Lower leg skin (tissue), 3 donors: ENCODE measurements around the gene OR5AU1.

ENCODE experiments used
- POLR2A ChIP-seq, 2 donors: fragments of 450-650 bp; IDR thresholded peaks; one replicate each; pipeline ENCODE4 v1.6.1; 2016 to 2017; ENCODE audit warnings: antibody characterized with exemption in 2 of 2, mild to moderate bottlenecking in 1 of 2, moderate library complexity in 1 of 2
- TF ChIP-seq, protein P1 (sequence below), 3 donors: fragments of 450-650 bp; IDR thresholded peaks; one replicate each; pipeline ENCODE4 v1.5.1; 2016; ENCODE audit warnings: antibody characterized with exemption in 3 of 3, mild to moderate bottlenecking in 3 of 3, moderate library complexity in 2 of 3

DNA sequence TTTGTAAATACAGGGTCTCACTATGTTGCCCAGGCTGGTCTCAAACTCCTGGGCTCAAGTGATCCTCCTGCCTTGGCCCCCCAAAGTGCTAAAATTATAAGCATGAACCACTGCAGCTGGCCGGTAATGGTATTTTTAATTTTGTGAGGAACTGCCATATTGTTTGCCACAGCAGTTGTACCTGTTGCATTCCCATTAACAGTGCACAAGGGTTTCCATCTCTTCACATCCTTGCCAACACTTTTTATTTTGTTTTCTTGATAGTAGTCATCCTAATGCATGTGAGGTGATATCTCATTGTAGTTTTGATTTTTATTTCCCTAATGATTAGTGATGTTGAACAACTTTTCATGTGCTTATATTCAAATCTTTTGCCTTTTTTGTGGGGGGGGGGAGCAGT is 13.5 kb downstream of the OR5AU1 start:
- TF ChIP-seq, protein P1, sequence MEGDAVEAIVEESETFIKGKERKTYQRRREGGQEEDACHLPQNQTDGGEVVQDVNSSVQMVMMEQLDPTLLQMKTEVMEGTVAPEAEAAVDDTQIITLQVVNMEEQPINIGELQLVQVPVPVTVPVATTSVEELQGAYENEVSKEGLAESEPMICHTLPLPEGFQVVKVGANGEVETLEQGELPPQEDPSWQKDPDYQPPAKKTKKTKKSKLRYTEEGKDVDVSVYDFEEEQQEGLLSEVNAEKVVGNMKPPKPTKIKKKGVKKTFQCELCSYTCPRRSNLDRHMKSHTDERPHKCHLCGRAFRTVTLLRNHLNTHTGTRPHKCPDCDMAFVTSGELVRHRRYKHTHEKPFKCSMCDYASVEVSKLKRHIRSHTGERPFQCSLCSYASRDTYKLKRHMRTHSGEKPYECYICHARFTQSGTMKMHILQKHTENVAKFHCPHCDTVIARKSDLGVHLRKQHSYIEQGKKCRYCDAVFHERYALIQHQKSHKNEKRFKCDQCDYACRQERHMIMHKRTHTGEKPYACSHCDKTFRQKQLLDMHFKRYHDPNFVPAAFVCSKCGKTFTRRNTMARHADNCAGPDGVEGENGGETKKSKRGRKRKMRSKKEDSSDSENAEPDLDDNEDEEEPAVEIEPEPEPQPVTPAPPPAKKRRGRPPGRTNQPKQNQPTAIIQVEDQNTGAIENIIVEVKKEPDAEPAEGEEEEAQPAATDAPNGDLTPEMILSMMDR (IDR thresholded peaks at IDR 0.05): no peak
- no peak for TF ChIP-seq POLR2A (IDR thresholded peaks at IDR 0.05)
